Urinary bladder (tissue), 4 donors: ENCODE results near the gene MPND. TPM values are rescaled to one million over a fixed set of nuclear protein-coding genes. Genes with fewer than 3 reads are reported as not detected.

Experiments used
- DNase-seq: peaks from one replicate; pipeline ENCODE4 v3.0.0-alpha.2; 2015; ENCODE audit errors: extremely low spot score
- H3K27ac ChIP-seq: one replicate; pipeline ENCODE4 v1.5.1; 2013; ENCODE audit warnings: low read depth, mild to moderate bottlenecking, moderate library complexity
- H3K36me3 ChIP-seq: one replicate; pipeline ENCODE4 v1.6.1; 2013; ENCODE audit warnings: mild to moderate bottlenecking, moderate library complexity; ENCODE audit not compliant: insufficient read depth
- H3K4me1 ChIP-seq: one replicate; pipeline ENCODE4 v1.6.1; 2013; ENCODE audit warnings: mild to moderate bottlenecking, moderate library complexity; ENCODE audit not compliant: insufficient read depth
- H3K4me3 ChIP-seq: one replicate; pipeline ENCODE4 v1.5.1; 2013; ENCODE audit warnings: low read depth, low read length
- WGBS: extraction: QIAGEN DNeasy Blood & Tissue Kit; methylation state at CpG from one replicate; pipeline ENCODE4 v1.1.7; 2013; 5-methylcytosine and 5-hydroxymethylcytosine counted together
- polyA plus RNA-seq: library from polyadenylated mRNA; stranded (reverse); fragments of 200-250 nt; gene quantifications from one replicate; pipeline ENCODE4 v1.2.3, GENCODE V29; 2013
- total RNA-seq: library from RNA; depleted of rRNA; stranded (reverse); fragments of >200 nt; gene quantifications from one replicate; pipeline ENCODE4 v1.2.3, GENCODE V29; 2014
- donor health status: healthy with polysubstance abuse.
- donor health status: healthy.

MPND gene
- total and polyA plus RNA-seq, 2 donors: 7.2 to 24.5 TPM

DNA sequence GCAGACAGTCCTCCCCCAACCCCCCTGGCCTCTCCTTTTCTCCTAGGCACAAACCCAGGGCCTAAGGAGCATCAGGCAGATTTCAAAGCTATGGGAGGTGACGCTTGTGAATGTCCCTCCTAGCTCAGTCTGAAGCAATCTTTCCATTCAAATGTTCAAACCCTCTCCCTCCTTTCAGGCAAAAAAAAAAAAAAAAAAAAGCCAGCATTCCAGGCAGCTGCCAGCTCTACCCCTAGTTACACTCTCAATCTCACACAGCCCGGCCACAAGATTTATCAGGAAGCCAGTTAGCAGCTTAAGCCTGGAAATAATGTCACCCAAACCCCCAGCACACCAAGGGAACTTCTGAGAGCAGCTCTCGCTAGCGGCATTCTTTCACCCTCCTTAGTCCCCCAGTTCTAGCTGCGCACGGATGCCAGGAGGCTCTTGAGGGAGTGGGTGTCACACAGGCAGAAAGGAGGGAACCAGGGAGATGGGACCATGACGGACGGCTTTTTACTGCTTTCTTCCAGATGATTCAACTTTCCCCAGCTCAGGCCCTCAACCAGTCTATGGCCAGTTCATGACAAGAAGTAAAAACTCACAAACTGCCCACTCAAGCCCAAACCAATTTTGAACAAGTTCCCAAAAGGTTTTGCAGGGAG is 50.7 kb downstream of the MPND start:
- 34% methylated on average over 8 of the region's 8 CpGs for WGBS
- DNase-seq: no peak
- Histone ChIP-seq H3K4me3 (no peak overlapping the region), H3K4me1 (peaks cover 8% of the 10 kb centered on the region), H3K36me3 (peaks cover 4% of the 10 kb centered on the region), H3K27ac (peak overlapping the region; percentile 33)

GRCh38 chr19:4396949-4397783 is 53.8 kb downstream of the MPND start:
- 67% methylated on average over 15 of the region's 15 CpGs for WGBS
- no peaks in the 10 kb centered on the region for H3K4me1 ChIP-seq
- H3K36me3 ChIP-seq: peaks cover 4% of the 10 kb centered on the region
- no peak overlapping the region for H3K4me3 ChIP-seq
- no peak for DNase-seq
- no peak overlapping the region for H3K27ac ChIP-seq

DNA sequence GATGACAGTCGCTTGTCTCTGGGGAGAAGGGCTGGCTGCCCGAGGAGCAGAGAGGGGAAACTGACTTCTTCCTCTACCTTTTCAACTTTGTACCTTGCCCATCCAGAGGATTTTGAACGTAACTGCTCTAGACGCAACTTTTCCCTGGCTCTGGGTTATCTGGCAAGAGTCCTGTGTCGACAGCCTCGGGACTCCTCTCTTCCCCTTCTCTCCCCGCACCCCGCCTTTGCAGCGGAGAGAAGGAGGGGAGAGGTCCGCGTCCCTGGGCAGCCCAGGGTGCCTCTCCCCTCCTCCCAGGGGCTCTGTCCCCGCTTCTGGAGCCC is 56.4 kb downstream of the MPND start:
- Histone ChIP-seq H3K36me3 (peaks cover 4% of the 10 kb centered on the region), H3K4me3 (peak overlapping the region; percentile 98), H3K4me1 (no peaks in the 10 kb centered on the region), H3K27ac (peak overlapping the region; percentile 98)
- DNase-seq: no peak
- 0% methylated on average over 11 of the region's 12 CpGs for WGBS

DNA sequence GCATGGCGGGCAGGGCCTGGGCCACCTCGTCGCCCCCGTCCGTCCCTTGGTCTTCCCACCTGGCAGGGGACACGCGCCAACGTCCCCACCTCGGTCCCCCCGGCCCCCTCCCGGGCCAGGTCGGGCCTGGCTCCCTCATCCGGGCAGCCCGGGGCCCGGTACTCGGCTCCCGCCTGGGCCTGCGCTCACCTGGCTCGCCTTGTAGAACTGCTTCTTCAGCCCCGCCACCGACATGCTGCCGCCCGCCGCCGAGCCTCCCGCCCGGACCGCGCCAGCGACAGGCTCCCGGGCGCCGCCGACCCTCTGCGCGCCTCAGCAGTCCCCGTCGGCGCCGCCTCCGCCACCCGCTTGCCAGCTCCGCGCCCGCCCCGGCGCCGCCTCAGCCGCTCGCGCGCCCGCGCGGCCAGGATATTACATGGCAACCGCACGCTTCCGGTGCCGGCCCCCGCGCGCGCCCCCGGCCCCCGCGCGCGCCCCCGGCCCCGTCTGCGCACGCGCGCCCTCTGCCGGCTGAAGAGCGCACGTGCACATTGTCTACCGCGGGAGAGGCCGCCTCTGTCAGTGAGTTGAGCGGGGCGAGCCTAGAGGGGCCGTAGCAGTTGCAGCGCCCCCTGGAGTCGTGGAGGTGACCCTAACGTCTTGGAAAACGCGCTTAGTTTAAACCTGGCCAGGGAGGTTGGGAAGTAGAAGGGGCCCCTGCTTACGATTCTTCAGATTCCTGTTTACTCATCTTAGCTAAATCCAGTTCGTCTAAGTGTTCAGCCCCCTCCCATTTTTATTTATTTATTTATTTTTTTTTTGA is 57.0 kb downstream of the MPND start, which contains the start of gene SH3GL1:
Gene SH3GL1 (minus strand): TSS at position 413 of the 802 bp plus-strand sequence. CDS start 179 bp downstream, at position 234.
- Histone ChIP-seq H3K4me1 (no peaks in the 10 kb centered on the region), H3K4me3 (peak within 1 kb of the TSS; percentile 98), H3K36me3 (peaks cover under 1% of the 10 kb centered on the region), H3K27ac (peak within 1 kb of the TSS; percentile 98)
- DNase-seq: peak; percentile 85
- WGBS: under 1% methylated on average over 90 of the region's 90 CpGs

DNA sequence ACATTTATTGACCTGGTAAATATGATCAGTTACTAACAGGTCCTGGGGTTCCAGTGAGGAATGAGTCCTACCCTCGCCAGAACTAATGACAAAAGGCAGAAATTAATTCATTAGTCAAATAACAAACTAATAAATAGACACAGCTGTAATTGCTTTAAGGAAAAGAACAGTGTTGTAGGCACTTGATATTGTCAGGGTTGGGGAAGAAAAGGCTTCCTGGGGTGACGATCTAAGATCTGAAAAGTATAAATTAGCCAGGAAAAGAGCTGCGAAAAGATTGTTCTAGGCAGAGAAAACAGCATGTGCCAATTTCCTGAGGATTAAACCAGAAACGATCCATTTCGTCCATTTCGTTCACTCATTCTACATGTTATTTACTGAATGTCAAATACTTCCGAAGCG is 58.4 kb downstream of the MPND start:
- Histone ChIP-seq H3K4me1 (no peaks in the 10 kb centered on the region), H3K4me3 (peak overlapping the region; percentile 14), H3K36me3 (no peaks in the 10 kb centered on the region), H3K27ac (peak overlapping the region; percentile 87)
- no peak for DNase-seq
- under 1% methylated on average over 8 of the region's 8 CpGs for WGBS

- peak within 1 kb of the TSS; percentile 70 for H3K4me3 ChIP-seq
- no peaks in the 10 kb centered on the region for H3K36me3 ChIP-seq
- WGBS: under 1% methylated on average over 84 of the region's 84 CpGs
- DNase-seq: peak; percentile 99
- H3K27ac ChIP-seq: peak within 1 kb of the TSS; percentile 87
- no peaks in the 10 kb centered on the region for H3K4me1 ChIP-seq
These were observed 59.0 kb downstream of the MPND start, which contains the start of gene CHAF1A for GRCh38 chr19:4402171-4403004. Gene CHAF1A (plus strand): TSS chr19:4402640. CDS start chr19:4402763, 123 bp downstream.

DNA sequence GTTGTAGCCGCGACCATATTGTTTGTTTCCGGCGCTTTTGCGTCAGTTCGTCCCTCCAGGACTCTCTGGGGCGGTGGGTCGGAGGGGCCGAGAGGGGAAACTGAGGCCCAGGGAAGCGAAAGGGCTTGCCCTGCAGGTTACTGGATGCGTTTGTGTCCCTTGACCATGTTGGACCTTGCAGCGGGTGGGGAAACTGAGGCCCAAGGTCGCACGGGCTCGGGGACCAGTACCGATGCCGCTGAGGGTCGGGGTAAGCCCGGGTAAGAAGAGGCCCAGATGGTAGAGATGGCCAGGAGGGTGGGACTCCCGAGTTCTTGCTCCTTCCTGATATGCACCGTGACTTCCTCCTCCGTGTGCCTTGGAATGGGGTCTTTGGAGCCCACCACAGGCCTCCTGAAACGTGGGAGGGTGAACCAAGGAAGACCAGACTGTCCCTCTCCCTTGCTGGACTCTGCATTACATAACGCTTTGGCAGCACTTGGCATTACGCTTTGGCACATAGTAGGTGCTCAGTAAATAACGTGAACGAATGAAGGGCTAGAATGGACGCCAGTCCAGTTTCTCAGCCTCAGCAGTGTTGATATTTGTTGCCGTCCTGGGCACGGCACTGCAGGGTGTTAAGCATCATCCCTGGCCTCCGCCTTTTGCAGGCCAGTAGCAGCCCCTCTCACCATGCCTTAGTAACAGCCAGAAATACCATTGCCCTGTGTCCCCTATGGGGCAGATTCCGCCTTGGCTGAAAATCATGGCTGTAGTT is 59.8 kb downstream of the MPND start:
- Histone ChIP-seq H3K4me1 (no peaks in the 10 kb centered on the region), H3K4me3 (peak overlapping the region; percentile 70), H3K36me3 (no peaks in the 10 kb centered on the region), H3K27ac (peak overlapping the region; percentile 31)
- WGBS: 8% methylated on average over 32 of the region's 32 CpGs
- no peak for DNase-seq

- Histone ChIP-seq H3K4me1 (no peaks in the 10 kb centered on the region), H3K36me3 (no peaks in the 10 kb centered on the region), H3K27ac (no peak overlapping the region), H3K4me3 (no peak overlapping the region)
- 75% methylated on average over 8 of the region's 8 CpGs for WGBS
- DNase-seq: no peak
These were observed 62.6 kb downstream of the MPND start for GRCh38 chr19:4405977-4406376.

DNA sequence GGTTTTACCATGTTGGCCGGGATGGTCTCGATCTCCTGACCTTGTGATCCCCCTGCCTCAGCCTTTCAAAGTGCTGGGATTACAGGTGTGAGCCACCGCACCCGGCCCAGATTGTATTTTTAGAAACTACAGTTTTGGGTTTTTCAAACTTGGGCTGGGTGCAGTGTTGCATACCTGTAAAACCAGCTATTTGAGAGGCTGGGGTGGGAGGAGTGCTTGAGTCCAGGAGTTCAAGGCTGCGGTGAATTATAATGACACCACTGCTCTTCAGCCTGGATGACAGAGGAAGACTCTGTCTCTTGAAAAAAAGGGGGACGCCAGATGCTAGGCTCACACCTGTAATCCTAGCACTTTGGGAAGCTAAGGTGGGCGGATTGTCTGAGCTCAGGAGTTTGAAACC is 63.3 kb downstream of the MPND start:
- Histone ChIP-seq H3K27ac (no peak overlapping the region), H3K4me1 (no peaks in the 10 kb centered on the region), H3K4me3 (no peak overlapping the region), H3K36me3 (no peaks in the 10 kb centered on the region)
- no peak for DNase-seq
- 94% methylated on average over 7 of the region's 7 CpGs for WGBS

- no peak overlapping the region for H3K27ac ChIP-seq
- no peak for DNase-seq
- no peaks in the 10 kb centered on the region for H3K4me1 ChIP-seq
- WGBS: 91% methylated on average over 23 of the region's 23 CpGs
- H3K36me3 ChIP-seq: no peaks in the 10 kb centered on the region
- no peak overlapping the region for H3K4me3 ChIP-seq
These were observed 66.0 kb downstream of the MPND start for GRCh38 chr19:4409123-4409933.
